GM18868 (cell line): ENCODE results near the gene CD37.
"Not testable (repeated sequence)": the region's sequence is repeated elsewhere in the genome, so short reads cannot be mapped to it uniquely, and the experiment has no call there.

Experiments used
- ATAC-seq: cut with Tn5 transposase; IDR thresholded peaks from one replicate; pipeline ENCODE4 v1.9.1; 2021; ENCODE audit warnings: mild to moderate bottlenecking, moderate library complexity; ENCODE audit not compliant: unreplicated experiment

Gene CD37

DNA sequence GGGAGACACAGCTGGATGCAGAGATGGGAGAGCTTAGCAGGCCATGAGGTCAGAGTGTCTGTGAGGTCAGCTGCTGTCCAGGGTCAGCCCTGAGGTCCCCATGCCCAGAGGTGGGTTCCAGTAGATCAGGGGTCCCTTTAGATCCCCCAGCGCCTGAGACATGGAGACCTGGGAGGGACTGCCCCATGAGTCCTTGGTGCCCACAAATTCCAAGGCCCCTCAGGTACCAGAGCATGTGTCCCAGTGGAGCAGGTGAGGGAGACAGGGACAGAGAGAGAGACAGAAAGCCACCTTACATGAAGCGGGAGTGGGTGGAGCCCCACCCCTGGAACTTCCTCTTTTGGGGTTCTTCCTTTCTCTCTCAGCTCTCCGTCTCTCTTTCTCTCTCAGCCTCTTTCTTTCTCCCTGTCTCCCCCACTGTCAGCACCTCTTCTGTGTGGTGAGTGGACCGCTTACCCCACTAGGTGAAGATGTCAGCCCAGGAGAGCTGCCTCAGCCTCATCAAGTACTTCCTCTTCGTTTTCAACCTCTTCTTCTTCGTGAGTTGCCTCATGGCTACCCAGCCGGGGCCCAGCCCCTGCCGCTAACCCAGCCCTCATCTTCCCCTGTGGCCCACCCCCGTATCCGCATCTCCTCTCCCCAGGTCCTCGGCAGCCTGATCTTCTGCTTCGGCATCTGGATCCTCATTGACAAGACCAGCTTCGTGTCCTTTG lies at the start of gene CD37:
Gene CD37 (plus strand): TSS at position 336 of the 713 bp plus-strand sequence. CDS start 135 bp downstream, at position 471.
- no peak for ATAC-seq

GRCh38 chr19:49287141-49287770 lies 48.0 kb upstream of the CD37 start:
- ATAC-seq = no peak

GRCh38 chr19:49288205-49288604 lies 47.0 kb upstream of the CD37 start:
- ATAC-seq = not testable (repeated sequence)

DNA sequence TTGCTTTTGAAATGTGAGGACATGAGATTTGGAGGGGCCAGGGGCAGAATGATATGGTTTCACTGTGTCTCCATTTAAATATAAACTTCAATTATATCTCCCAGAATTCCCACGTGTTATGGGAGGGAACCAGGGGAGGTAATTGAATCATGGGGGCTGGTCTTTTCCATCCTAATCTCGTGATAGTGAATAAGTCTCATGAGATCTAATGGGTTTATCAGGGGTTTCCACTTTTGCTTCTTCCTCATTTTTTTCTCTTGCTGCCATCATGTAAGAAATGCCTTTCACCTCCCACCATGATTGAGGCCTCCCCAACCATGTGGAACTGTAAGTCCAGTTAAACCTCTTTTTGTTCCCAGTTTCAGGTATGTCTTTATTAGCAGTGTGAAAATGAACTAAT lies 45.9 kb upstream of the CD37 start:
- not testable (repeated sequence) for ATAC-seq

DNA sequence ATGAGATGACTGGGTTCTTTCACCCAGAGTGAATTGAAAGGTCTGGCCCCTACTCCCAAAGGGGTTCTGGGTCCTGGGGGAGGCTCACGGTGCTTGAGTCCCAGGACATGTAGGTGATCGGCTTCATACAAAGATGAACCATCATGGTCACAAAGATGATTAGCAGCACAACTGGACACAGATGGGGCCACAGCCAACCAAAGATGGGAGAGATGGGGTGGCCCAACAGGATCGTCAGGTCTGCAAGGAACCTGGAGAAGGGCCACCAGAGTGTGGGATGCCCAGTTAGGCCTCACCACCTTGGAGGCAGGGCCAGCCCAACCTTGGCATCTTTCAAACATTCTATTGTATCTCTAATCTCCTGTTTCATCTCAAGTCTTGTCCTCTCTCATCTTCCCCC lies 44.7 kb upstream of the CD37 start:
- ATAC-seq = no peak

GRCh38 chr19:49294401-49294800 lies 40.8 kb upstream of the CD37 start:
- ATAC-seq = no peak

- ATAC-seq = no peak
These were observed 39.9 kb upstream of the CD37 start for GRCh38 chr19:49295208-49295880.

DNA sequence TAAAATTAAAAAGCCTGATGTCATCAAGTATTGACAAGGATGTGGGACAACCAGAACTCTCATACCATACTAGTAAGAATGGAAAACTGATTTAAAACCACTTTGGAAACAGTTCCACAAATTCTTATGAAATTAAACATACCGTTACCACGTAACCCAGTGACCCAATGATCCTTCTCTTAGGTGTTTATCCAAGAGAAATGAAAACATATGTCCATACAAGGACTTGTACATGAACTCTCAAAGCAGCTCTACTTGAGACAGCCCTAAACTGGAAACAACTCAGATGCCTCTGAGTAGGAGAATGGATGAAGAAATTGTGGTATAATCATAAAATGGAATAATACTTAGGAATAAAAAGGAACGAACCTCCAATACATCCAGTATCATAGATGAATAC lies 37.8 kb upstream of the CD37 start:
- no peak for ATAC-seq

DNA sequence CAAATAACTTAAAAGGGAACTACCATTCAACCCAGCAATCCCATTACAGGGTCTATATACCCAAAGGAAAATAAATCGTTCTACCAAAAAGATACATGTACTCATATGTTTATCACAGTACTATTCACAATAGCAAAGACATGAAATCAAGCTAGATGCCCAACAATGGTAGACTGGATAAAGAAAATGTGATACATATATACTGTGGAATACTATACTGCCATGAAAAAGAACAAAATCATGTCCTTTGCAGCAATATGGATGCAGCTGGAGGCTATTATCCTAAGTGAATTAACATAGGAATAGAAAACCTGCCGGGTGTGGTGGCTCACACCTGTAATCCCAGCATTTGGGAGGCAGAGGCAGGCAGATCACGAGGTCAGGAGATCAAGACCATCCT lies 36.6 kb upstream of the CD37 start:
- not testable (repeated sequence) for ATAC-seq

GRCh38 chr19:49301165-49301865 lies 33.9 kb upstream of the CD37 start:
- ATAC-seq = no peak

DNA sequence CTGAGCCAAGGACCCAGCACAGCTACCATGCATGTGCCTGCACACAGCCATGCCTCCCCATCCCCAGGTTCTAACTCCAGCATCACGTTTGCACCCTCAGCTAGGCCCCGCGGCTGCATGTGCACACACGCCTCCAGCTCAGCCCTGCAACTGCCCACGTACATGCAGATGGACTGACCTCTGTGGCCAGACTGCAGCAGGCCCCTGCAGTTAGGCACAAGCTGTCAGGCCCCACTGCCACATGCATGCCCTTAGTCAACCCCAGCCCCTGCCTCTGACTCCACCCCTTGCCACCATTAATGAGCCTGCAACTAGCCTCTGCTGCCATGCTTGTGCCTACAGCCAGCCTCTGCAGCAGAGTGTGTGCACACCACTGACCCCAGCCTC lies 33.3 kb upstream of the CD37 start:
- ATAC-seq = no peak

- ATAC-seq = not testable (repeated sequence)
These were observed 28.5 kb upstream of the CD37 start for GRCh38 chr19:49306734-49307133.

DNA sequence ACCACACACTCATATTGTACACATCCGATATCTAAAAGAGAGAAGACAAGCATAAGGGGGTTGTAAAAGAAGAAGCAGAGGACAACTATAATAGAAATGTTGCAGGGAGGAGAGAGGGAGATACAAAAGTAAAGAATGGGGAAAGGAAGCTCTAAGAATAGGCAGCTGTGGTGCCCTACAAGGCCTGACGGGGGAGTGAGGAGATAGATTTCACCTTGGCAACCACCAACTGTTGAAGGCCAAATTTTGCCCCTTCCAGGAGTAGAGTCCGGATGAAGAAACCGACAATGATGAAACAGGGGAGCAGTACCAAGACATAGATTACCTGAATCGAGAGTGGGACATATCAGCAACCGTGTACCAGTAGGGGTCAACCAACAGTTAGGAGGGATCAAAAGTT lies 26.1 kb upstream of the CD37 start:
- ATAC-seq = no peak

GRCh38 chr19:49315111-49315510 lies 20.1 kb upstream of the CD37 start:
- ATAC-seq = no peak

DNA sequence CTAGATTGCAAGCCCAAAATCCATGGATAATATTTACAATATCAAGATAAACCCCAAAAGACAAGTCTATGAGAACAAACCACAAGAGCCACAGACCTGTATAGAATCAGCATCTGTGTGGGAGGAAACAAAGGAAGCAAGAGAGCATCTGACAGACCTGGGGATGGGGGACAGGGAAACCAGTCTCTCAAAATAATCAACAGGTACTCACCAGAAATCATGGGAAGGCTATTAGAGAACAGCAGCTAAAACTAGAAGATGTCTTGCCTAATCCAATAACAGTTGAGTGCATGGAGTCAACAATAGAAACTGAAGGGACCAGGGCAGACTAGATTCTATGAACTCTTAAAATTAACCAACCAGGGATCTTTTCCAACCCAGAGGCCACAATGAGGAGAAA lies 18.9 kb upstream of the CD37 start:
- ATAC-seq = no peak

DNA sequence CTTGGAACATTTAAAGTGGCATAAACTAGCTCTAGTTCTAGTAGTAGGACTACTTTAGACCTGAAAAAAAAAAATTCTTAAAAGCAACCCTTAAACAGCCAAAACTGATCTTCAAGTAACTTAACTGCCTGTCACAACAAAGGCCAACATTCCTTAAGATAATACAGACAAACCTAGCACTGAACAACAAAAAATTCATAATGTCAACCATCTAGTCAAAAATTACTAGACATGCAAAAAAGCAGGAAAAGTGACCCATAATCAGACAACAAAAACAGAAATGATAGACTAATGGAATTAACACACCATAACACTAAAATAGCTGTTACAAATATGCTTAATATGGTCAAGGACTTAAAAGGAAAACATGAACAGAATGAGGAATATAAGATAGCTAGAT lies 16.9 kb upstream of the CD37 start:
- no peak for ATAC-seq

DNA sequence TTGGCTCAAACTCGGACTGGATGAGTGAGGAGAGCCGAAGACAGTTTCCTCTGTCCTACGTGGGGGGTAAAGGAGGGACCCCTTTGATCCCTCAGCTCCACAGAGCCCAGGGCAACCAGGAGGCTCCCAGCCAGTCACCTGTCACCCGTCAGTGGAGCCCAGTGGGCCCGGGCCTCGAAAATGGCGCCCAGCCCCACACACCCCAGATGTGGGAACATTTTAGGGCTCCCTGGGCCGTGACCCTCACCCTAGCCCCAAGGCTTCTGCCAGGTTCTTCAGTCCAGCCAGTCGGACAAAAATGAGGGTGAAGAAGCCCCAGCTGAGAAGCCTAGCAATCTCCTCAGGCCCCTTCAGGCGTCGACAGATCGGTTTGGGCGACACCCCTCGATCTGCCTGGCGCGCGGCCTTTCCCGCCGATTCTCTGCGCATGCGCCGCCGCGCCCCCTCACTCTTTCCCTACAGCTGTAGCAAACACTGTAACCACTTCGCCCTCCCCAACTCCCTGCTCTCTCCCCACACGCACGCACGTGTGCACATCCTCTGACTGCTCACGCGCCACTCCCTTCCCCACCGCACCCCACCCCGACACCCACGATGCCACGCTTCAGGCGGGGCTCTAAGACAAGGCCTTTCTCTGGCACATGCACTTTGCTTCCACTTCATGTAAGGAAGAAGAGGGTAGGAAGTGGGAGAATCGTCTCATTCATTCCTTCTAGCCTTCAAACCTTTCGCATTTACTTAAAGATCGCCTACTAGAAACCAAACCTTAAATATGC lies 10.2 kb upstream of the CD37 start, which contains the start of gene SLC6A16:
Gene SLC6A16 (minus strand): TSS at position 391 of the 776 bp plus-strand sequence. CDS start 13,844 bp downstream, outside the sequence.
- no peak for ATAC-seq

GRCh38 chr19:49325756-49326155 lies 9.4 kb upstream of the CD37 start:
- not testable (repeated sequence) for ATAC-seq

- no peak for ATAC-seq
These were observed 9.0 kb upstream of the CD37 start for GRCh38 chr19:49326165-49326704.

- no peak for ATAC-seq
These were observed 7.2 kb upstream of the CD37 start for GRCh38 chr19:49327878-49328544.
